Ishikawa (cell line): ENCODE data around the gene MAP3K9.

Experiments
- CEBPB ChIP-seq: IDR thresholded peaks from 2 replicates; pipeline ENCODE4 v1.6.1; 2012
- CREB1 ChIP-seq: IDR thresholded peaks from 2 replicates; pipeline ENCODE4 v1.6.1; 2012; ENCODE audit warnings: low read depth
- EGR1 ChIP-seq: IDR thresholded peaks from 2 replicates; pipeline ENCODE4 v1.6.1; 2012
- EP300 ChIP-seq: IDR thresholded peaks from 2 replicates; pipeline ENCODE4 v1.6.1; 2012; ENCODE audit warnings: borderline replicate concordance
- FOXM1 ChIP-seq: IDR thresholded peaks from 2 replicates; pipeline ENCODE4 v1.6.1; 2012; ENCODE audit warnings: low read depth, borderline replicate concordance
- RAD21 ChIP-seq: IDR thresholded peaks from 2 replicates; pipeline ENCODE4 v1.6.1; 2012; ENCODE audit warnings: low read depth
- TAF1 ChIP-seq: IDR thresholded peaks from 2 replicates; pipeline ENCODE4 v1.6.1; 2012; ENCODE audit warnings: low read depth, mild to moderate bottlenecking
- ZBTB7A ChIP-seq: IDR thresholded peaks from 2 replicates; pipeline ENCODE4 v1.6.1; 2012; ENCODE audit warnings: low read depth
- TF ChIP-seq, protein P1 (sequence below): IDR thresholded peaks from 2 replicates; pipeline ENCODE4 v1.6.1; 2012; ENCODE audit warnings: low read depth, mild to moderate bottlenecking
- TF ChIP-seq, protein P2 (sequence below): IDR thresholded peaks from 2 replicates; pipeline ENCODE4 v1.6.1; 2012

DNA sequence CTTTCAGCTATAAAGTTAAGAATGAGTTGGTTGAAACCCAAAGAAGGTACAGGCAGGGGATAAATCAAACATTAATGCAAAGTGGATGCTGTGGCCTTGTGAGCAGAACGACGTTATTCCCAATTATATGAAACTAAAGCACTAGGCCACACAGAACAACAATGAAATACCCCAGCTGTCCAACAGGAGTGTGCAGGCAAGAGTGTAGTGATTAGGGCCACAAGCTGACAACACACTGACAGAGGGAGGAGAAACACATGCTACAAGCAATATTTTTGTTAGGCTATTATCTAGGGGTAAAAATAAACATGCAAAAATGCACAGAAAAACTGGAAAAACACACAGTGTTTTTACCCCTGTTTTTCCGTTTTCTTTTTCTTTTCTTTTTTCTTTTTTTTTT, 15.0 kb downstream of the MAP3K9 start:
- no peak for TF ChIP-seq ZBTB7A
- TF ChIP-seq, protein P1, sequence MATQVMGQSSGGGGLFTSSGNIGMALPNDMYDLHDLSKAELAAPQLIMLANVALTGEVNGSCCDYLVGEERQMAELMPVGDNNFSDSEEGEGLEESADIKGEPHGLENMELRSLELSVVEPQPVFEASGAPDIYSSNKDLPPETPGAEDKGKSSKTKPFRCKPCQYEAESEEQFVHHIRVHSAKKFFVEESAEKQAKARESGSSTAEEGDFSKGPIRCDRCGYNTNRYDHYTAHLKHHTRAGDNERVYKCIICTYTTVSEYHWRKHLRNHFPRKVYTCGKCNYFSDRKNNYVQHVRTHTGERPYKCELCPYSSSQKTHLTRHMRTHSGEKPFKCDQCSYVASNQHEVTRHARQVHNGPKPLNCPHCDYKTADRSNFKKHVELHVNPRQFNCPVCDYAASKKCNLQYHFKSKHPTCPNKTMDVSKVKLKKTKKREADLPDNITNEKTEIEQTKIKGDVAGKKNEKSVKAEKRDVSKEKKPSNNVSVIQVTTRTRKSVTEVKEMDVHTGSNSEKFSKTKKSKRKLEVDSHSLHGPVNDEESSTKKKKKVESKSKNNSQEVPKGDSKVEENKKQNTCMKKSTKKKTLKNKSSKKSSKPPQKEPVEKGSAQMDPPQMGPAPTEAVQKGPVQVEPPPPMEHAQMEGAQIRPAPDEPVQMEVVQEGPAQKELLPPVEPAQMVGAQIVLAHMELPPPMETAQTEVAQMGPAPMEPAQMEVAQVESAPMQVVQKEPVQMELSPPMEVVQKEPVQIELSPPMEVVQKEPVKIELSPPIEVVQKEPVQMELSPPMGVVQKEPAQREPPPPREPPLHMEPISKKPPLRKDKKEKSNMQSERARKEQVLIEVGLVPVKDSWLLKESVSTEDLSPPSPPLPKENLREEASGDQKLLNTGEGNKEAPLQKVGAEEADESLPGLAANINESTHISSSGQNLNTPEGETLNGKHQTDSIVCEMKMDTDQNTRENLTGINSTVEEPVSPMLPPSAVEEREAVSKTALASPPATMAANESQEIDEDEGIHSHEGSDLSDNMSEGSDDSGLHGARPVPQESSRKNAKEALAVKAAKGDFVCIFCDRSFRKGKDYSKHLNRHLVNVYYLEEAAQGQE: no peak
- no peak for TF ChIP-seq FOXM1
- TF ChIP-seq, protein P2, sequence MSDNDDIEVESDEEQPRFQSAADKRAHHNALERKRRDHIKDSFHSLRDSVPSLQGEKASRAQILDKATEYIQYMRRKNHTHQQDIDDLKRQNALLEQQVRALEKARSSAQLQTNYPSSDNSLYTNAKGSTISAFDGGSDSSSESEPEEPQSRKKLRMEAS: no peak
- TF ChIP-seq TAF1: no peak
- no peak for TF ChIP-seq EGR1
- no peak for TF ChIP-seq RAD21
- TF ChIP-seq EP300: no peak
- no peak for TF ChIP-seq CEBPB
- TF ChIP-seq CREB1: no peak
